Neural cell (in vitro differentiated cells): ENCODE data around the gene TNK2. TPM values are rescaled to one million over a fixed set of nuclear protein-coding genes. Genes with fewer than 3 reads are reported as not detected.

Experiments
- H2AFZ ChIP-seq: fragments of 200-600, 300-800 bp; sonication (generic), shearing (Covaris generic); 2 replicates; pipeline ENCODE4 v1.6.0; 2014; ENCODE audit warnings: low read depth, mild to moderate bottlenecking, antibody characterized with exemption, low read length, moderate library complexity
- H3F3A ChIP-seq: fragments of 200-600 bp; shearing (Covaris generic); 2 replicates; pipeline ENCODE4 v1.6.1; 2016; ENCODE audit warnings: mild to moderate bottlenecking, moderate library complexity, mixed read lengths, antibody characterized with exemption, low read length; ENCODE audit not compliant: insufficient read depth, poor library complexity, severe bottlenecking
- H3K27ac ChIP-seq: fragments of 200-600, 300-800 bp; sonication (generic), shearing (Covaris generic); 2 replicates; pipeline ENCODE4 v1.5.1; 2014; ENCODE audit warnings: mild to moderate bottlenecking, low read length, moderate library complexity
- H3K27me3 ChIP-seq: fragments of 300-800, 200-600 bp; sonication (generic), shearing (Covaris generic); 2 replicates; pipeline ENCODE4 v1.6.0; 2014; ENCODE audit warnings: mild to moderate bottlenecking, low read depth, low read length, moderate library complexity; ENCODE audit not compliant: insufficient read depth
- H3K36me3 ChIP-seq: fragments of 300-800, 200-600 bp; sonication (generic), shearing (Covaris generic); 2 replicates; pipeline ENCODE4 v1.5.1; 2014; ENCODE audit warnings: mild to moderate bottlenecking, antibody characterized with exemption, low read length, moderate library complexity; ENCODE audit not compliant: insufficient read depth
- H3K4me2 ChIP-seq: fragments of 300-800, 200-600 bp; sonication (generic), shearing (Covaris generic); 2 replicates; pipeline ENCODE4 v1.6.0; 2014; ENCODE audit warnings: mild to moderate bottlenecking, low read length
- H3K4me3 ChIP-seq: fragments of 300-800, 200-600 bp; sonication (generic), shearing (Covaris generic); 2 replicates; pipeline ENCODE4 v1.5.1; 2014; ENCODE audit warnings: mild to moderate bottlenecking, low read length, moderate library complexity
- H3K79me2 ChIP-seq: fragments of 200-600 bp; shearing (Covaris generic); replicated peaks from 2 replicates; pipeline ENCODE4 v1.6.0; 2014; ENCODE audit warnings: mild to moderate bottlenecking, low read length, moderate library complexity; ENCODE audit not compliant: insufficient read depth
- H3K9ac ChIP-seq: fragments of 300-800, 200-600 bp; sonication (generic), shearing (Covaris generic); 2 replicates; pipeline ENCODE4 v1.6.1; 2016; ENCODE audit warnings: mild to moderate bottlenecking, low read length, mixed read lengths
- H3K9me2 ChIP-seq: fragments of 200-600 bp; shearing (Covaris generic); 2 replicates; pipeline ENCODE4 v1.6.1; 2016; ENCODE audit warnings: mild to moderate bottlenecking, low read length, mixed read lengths; ENCODE audit not compliant: insufficient read depth
- H3K9me3 ChIP-seq: fragments of 200-600, 300-800 bp; sonication (generic), shearing (Covaris generic); 2 replicates; pipeline ENCODE4 v1.6.1; 2016; ENCODE audit warnings: mild to moderate bottlenecking, mixed run types, low read length, moderate library complexity, mixed read lengths
- H4K20me1 ChIP-seq: fragments of 200-600 bp; shearing (Covaris generic); 2 replicates; pipeline ENCODE4 v1.6.1; 2016; ENCODE audit warnings: mild to moderate bottlenecking, mixed run types; ENCODE audit not compliant: insufficient read depth
- CTCF ChIP-seq: fragments of 450-650 bp; IDR thresholded peaks from 2 replicates; pipeline ENCODE4 v1.5.1; 2014; ENCODE audit warnings: antibody characterized with exemption, mild to moderate bottlenecking, moderate library complexity; ENCODE audit not compliant: poor library complexity, severe bottlenecking
- EP300 ChIP-seq: fragments of 450-650 bp; conservative IDR thresholded peaks from 2 replicates; pipeline ENCODE4 v1.6.1; 2014; ENCODE audit warnings: antibody characterized with exemption, mild to moderate bottlenecking, moderate library complexity; ENCODE audit not compliant: poor library complexity, severe bottlenecking
- EZH2 ChIP-seq: fragments of 200-600, 300-800 bp; shearing (Covaris generic), sonication (generic); IDR thresholded peaks from 2 replicates; pipeline ENCODE4 v1.6.1; 2014; ENCODE audit warnings: antibody characterized with exemption, low read length, borderline replicate concordance, mild to moderate bottlenecking; ENCODE audit not compliant: insufficient read depth, poor library complexity, severe bottlenecking
- MXI1 ChIP-seq: fragments of 450-650 bp; conservative IDR thresholded peaks from 2 replicates; pipeline ENCODE4 v1.6.1; 2014; ENCODE audit warnings: antibody characterized with exemption, mild to moderate bottlenecking; ENCODE audit not compliant: poor library complexity, severe bottlenecking
- POLR2AphosphoS5 ChIP-seq: IDR thresholded peaks from 2 replicates; pipeline ENCODE4 v1.6.1; 2012
- RAD21 ChIP-seq: fragments of 450-650 bp; conservative IDR thresholded peaks from 2 replicates; pipeline ENCODE4 v1.6.1; 2014; ENCODE audit warnings: antibody characterized with exemption, mild to moderate bottlenecking, moderate library complexity
- REST ChIP-seq: IDR thresholded peaks from 2 replicates; pipeline ENCODE4 v1.6.1; 2012; ENCODE audit warnings: borderline replicate concordance
- SMC3 ChIP-seq: fragments of 450-650 bp; conservative IDR thresholded peaks from 2 replicates; pipeline ENCODE4 v1.6.1; 2014; ENCODE audit warnings: antibody characterized with exemption, mild to moderate bottlenecking, moderate library complexity; ENCODE audit not compliant: poor library complexity
- TAF1 ChIP-seq: IDR thresholded peaks from 2 replicates; pipeline ENCODE4 v1.6.1; 2012; ENCODE audit warnings: low read depth
- polyA plus RNA-seq: library from polyadenylated mRNA; depleted of rRNA; stranded (reverse); fragments of >200 nt; gene quantifications from 2 replicates; pipeline ENCODE4 v1.2.3, GENCODE V29; 2014

TNK2 gene
- polyA plus RNA-seq, 1 donor from 2014 or later: 16.3 TPM

- TF ChIP-seq CTCF (no peak), MXI1 (no peak), TAF1 (no peak), POLR2AphosphoS5 (no peak), RAD21 (no peak), EP300 (no peak), REST (no peak), EZH2 (no peak), SMC3 (no peak)
- Histone ChIP-seq H3K4me2 (no peak overlapping the region), H3K9ac (no peak overlapping the region), H3K79me2 (no peaks in the 10 kb centered on the region), H4K20me1 (no peaks in the 10 kb centered on the region), H3K4me3 (no peak overlapping the region), H2AFZ (no peak overlapping the region), H3K27ac (no peak overlapping the region), H3K36me3 (no peaks in the 10 kb centered on the region), H3K9me2 (no peaks in the 10 kb centered on the region), H3F3A (no peaks in the 10 kb centered on the region), H3K9me3 (no peaks in the 10 kb centered on the region), H3K27me3 (no peaks in the 10 kb centered on the region)
Measured at GRCh38 chr3:195829897-195830254, 78.5 kb downstream of the TNK2 start.

GRCh38 chr3:195828762-195829161 lies 79.6 kb downstream of the TNK2 start:
- no peak overlapping the region for H2AFZ ChIP-seq
- H3K79me2 ChIP-seq: no peaks in the 10 kb centered on the region
- H4K20me1 ChIP-seq: no peaks in the 10 kb centered on the region
- no peak overlapping the region for H3K4me2 ChIP-seq
- no peak overlapping the region for H3K4me3 ChIP-seq
- H3K27ac ChIP-seq: no peak overlapping the region
- H3K36me3 ChIP-seq: no peaks in the 10 kb centered on the region
- no peaks in the 10 kb centered on the region for H3K9me2 ChIP-seq
- H3K9me3 ChIP-seq: no peaks in the 10 kb centered on the region
- H3K9ac ChIP-seq: no peak overlapping the region
- no peaks in the 10 kb centered on the region for H3F3A ChIP-seq
- TF ChIP-seq RAD21 (no peak), MXI1 (no peak), POLR2AphosphoS5 (no peak), REST (no peak), EZH2 (no peak), SMC3 (no peak), EP300 (no peak)
- no peaks in the 10 kb centered on the region for H3K27me3 ChIP-seq
